Endothelial cell of umbilical vein (primary cell): ENCODE measurements around the gene ADAM22.

Experiments used
- EZH2 ChIP-seq: IDR thresholded peaks from 2 replicates; pipeline ENCODE4 v1.6.1; 2012; ENCODE audit warnings: borderline replicate concordance, low read depth, mild to moderate bottlenecking, moderate library complexity, low read length, inconsistent platforms; ENCODE audit not compliant: severe bottlenecking
- FOS ChIP-seq: IDR thresholded peaks from 2 replicates; pipeline ENCODE4 v1.6.1; 2011; ENCODE audit warnings: mild to moderate bottlenecking, low read length, moderate library complexity, borderline replicate concordance; ENCODE audit not compliant: insufficient read depth
- GATA2 ChIP-seq: IDR thresholded peaks from 2 replicates; pipeline ENCODE4 v1.7.0; 2011; ENCODE audit warnings: low read depth, mild to moderate bottlenecking, moderate library complexity, mixed read lengths, low read length; ENCODE audit not compliant: insufficient read length, insufficient read depth
- JUN ChIP-seq: IDR thresholded peaks from 2 replicates; pipeline ENCODE4 v1.6.1; 2011; ENCODE audit warnings: borderline replicate concordance, low read depth; ENCODE audit not compliant: insufficient read length, insufficient read depth
- MAX ChIP-seq: IDR thresholded peaks from 2 replicates; pipeline ENCODE4 v1.6.1; 2011; ENCODE audit not compliant: insufficient read depth, insufficient read length
- MYC ChIP-seq: IDR thresholded peaks from one replicate; pipeline ENCODE4 v1.6.1; 2011; ENCODE audit warnings: mild to moderate bottlenecking, low read depth, low read length
- POLR2A ChIP-seq: IDR thresholded peaks from 2 replicates; pipeline ENCODE4 v1.6.1; 2012; ENCODE audit warnings: low read depth, mild to moderate bottlenecking, control low read depth, low read length
- POLR2AphosphoS5 ChIP-seq: IDR thresholded peaks from 2 replicates; pipeline ENCODE4 v1.6.1; 2012; ENCODE audit warnings: low read depth, mild to moderate bottlenecking, control low read depth, low read length, moderate library complexity; ENCODE audit not compliant: insufficient read depth
- TF ChIP-seq, protein P1 (sequence below), 2 donors: IDR thresholded peaks; 1 replicate in 1 of 2; 2 replicates in 1 of 2; pipeline ENCODE4 v1.5.1; 2011; ENCODE audit warnings: low read length in 2 of 2, mild to moderate bottlenecking in 2 of 2, moderate library complexity in 2 of 2, control low read depth in 1 of 2, inconsistent platforms in 1 of 2, low read depth in 1 of 2; ENCODE audit not compliant: insufficient read depth in 1 of 2; ENCODE audit errors: extremely low read depth in 1 of 2

DNA sequence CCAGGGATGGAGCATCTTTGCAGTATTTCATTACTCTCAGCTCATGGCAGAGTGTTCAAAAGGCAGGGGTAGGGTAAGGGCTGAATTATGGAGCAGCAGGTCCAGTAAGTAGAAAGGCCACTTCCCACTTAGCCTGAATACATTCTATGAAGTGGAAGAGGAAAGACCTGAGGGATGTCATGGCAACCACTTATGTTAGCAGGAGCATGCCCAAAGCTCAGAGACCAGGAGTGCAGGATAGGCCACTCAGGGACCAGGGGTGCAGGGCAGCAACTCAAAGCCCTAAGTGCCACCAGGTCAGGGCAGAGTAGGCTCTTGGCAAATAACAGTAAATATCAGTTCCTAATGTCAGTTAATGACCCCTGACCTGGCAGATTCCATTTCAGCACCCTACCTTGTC, 282.2 kb downstream of the ADAM22 start:
- TF ChIP-seq, protein P1, sequence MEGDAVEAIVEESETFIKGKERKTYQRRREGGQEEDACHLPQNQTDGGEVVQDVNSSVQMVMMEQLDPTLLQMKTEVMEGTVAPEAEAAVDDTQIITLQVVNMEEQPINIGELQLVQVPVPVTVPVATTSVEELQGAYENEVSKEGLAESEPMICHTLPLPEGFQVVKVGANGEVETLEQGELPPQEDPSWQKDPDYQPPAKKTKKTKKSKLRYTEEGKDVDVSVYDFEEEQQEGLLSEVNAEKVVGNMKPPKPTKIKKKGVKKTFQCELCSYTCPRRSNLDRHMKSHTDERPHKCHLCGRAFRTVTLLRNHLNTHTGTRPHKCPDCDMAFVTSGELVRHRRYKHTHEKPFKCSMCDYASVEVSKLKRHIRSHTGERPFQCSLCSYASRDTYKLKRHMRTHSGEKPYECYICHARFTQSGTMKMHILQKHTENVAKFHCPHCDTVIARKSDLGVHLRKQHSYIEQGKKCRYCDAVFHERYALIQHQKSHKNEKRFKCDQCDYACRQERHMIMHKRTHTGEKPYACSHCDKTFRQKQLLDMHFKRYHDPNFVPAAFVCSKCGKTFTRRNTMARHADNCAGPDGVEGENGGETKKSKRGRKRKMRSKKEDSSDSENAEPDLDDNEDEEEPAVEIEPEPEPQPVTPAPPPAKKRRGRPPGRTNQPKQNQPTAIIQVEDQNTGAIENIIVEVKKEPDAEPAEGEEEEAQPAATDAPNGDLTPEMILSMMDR (IDR thresholded peaks at IDR 0.05; ENCODE audit: extremely low read depth in 1 of 2, insufficient read depth in 1 of 2, low read depth in 1 of 2, low read length in 2 of 2): no peak
- TF ChIP-seq POLR2A (no peak), POLR2AphosphoS5 (no peak), JUN (no peak), MYC (no peak), EZH2 (no peak), GATA2 (no peak), MAX (no peak), FOS (no peak)
